HG02678 (cell line): Measurements from ENCODE around the gene HNRNPA2B1.
"Not testable (repeated sequence)": the region's sequence is repeated elsewhere in the genome, so short reads cannot be mapped to it uniquely, and the experiment has no call there.

Source experiments
- ATAC-seq: cut with Tn5 transposase; IDR thresholded peaks from one replicate; pipeline ENCODE4 v1.9.1; 2021; ENCODE audit warnings: mild to moderate bottlenecking, moderate library complexity; ENCODE audit not compliant: unreplicated experiment

HNRNPA2B1 gene

GRCh38 chr7:26148307-26148700 is 52.2 kb downstream of the HNRNPA2B1 start:
- not testable (repeated sequence) for ATAC-seq

- not testable (repeated sequence) for ATAC-seq
Measured at GRCh38 chr7:26147646-26148306, 52.8 kb downstream of the HNRNPA2B1 start.

- no peak for ATAC-seq
Measured at GRCh38 chr7:26147030-26147429, 53.5 kb downstream of the HNRNPA2B1 start.

GRCh38 chr7:26145238-26145637 is 55.3 kb downstream of the HNRNPA2B1 start:
- ATAC-seq, result no peak

DNA sequence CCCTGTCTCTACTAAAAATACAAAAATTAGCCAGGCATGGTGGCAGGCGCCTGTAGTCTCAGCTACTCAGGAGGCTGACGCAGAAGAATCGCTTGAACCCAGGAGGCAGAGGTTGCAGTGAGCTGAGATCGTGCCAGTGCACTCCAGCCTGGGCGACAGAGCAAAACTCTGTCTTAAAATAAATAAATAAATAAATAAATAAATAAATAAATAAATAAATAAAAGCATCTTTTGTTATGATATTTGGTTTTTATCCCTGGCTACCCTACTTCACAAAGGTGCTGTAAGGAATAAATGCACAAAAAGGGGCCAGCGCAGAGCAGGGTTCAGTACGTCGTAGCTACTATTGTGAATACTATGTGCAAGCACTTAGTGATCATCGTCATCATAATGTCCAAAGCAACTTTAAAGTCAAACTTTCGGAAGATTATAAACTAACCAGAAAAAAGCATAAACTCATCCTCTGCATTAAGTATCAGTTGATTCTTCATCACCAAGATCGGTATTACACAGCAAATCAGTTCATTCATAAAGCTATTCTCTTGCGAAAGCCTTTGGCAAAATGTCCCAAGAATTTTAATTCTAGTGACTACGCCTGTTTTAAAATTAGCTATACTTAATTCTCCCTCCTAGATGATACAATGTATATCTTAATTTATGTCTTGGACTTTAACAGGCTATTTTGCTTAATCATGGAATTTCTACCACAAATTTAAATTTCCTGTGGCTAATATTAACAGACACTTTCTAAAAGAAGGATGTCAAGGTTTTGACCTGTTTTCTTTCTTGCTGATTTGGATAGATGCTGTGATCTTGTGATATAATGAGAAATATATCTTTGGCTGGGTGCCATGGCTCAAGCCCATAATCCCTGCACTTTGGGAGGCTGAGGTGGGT is 56.1 kb downstream of the HNRNPA2B1 start:
- ATAC-seq, result no peak

- ATAC-seq, result no peak
Measured at GRCh38 chr7:26143298-26144048, 57.1 kb downstream of the HNRNPA2B1 start.

DNA sequence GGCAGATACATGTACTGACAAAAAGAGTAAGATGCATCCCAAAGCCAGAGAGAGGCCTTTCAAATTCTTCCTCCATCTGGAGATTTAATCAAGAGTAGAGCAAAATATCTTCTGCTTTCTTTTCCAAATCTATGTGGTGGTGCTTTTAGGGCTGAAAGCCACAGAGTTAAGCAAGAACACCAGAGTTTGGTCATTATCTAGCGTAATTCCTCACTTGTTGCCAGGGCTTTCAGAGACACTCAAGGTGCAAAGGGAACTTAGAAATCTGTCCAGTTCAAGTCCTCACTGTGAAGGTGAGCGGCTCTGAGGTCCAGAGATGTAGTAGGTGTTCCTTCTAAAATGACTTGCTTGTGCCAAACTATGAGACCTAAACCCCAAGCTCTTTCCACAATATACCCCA is 59.5 kb downstream of the HNRNPA2B1 start:
- ATAC-seq, result no peak

DNA sequence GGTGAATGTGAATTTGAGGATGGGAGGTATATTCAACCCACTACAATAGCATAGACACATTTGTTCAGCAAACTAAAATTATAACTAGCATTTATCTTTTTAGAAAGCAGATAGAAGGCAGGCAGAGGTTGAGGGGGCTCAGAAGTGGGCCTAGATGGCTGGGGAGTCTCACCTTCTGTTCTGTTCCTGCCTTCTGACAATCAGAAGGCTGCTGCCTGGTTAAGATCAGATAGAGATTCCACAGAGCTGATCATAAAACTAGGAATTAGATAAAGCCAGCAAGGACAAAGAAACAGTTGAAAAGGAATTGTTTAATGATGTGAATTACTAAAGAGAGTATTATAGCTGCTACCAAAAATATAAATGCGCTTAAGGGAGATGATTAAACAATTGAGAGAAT is 60.2 kb downstream of the HNRNPA2B1 start:
- no peak for ATAC-seq
